ENCODE results near the gene TFAP2E.

The TFAP2E gene

GRCh38 chr1:35571263-35571662 is 1.9 kb upstream of the TFAP2E start:
- H3K9ac ChIP-seq (ENCODE audit: low read length), result no peak overlapping the region
- no peak for TF ChIP-seq EZH2phosphoT487 (IDR thresholded peaks at IDR 0.05; ENCODE audit: low read depth)
- TF ChIP-seq CTCF (IDR thresholded peaks at IDR 0.05; ENCODE audit: low read depth, low read length), result no peak
- no peaks in the 10 kb centered on the region for H3K27me3 ChIP-seq (ENCODE audit: low read depth, low read length)

DNA sequence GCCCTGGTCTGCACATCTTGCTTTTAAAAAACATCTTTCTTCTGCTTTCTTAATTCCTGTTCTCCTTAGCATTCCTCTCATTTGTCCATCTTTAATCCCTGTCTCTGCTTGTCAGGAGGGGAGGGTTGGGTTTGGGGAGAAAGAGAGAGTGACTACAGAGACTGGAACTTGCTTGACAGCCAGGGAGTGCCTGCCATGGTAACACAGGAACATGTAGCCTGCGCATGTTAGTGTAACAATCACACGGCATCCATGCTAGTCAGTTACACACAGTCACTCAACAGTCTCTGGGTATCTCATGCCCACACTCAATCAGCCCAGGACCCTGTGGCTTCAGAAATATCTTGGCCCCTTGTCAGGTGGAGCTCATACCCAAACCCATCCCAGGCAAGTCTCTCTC is 818 bp upstream of the TFAP2E start:
- no peak overlapping the region for H2AFZ ChIP-seq (ENCODE audit: low read depth, low read length)
- H3K9ac ChIP-seq (ENCODE audit: low read length), result no peak overlapping the region
- no peak for TF ChIP-seq EZH2phosphoT487 (IDR thresholded peaks at IDR 0.05; ENCODE audit: low read depth)
- no peak for TF ChIP-seq CTCF (IDR thresholded peaks at IDR 0.05; ENCODE audit: low read depth, low read length)
- peaks cover 5% of the 10 kb centered on the region for H3K4me1 ChIP-seq (ENCODE audit: low read length)
- H3K27ac ChIP-seq (ENCODE audit: low read length), result no peak overlapping the region
- no peaks in the 10 kb centered on the region for H3K27me3 ChIP-seq (ENCODE audit: low read depth, low read length)
- H4K20me1 ChIP-seq (ENCODE audit: insufficient read depth, low read length), result no peaks in the 10 kb centered on the region
- no peaks in the 10 kb centered on the region for H3K9me3 ChIP-seq (ENCODE audit: insufficient read depth, low read length)
- no peak overlapping the region for H3K4me2 ChIP-seq (ENCODE audit: low read length)
- H3K4me3 ChIP-seq (ENCODE audit: low read length), result no peak overlapping the region
- H3K79me2 ChIP-seq (ENCODE audit: low read length), result no peaks in the 10 kb centered on the region
- H3K36me3 ChIP-seq (replicated peaks; ENCODE audit: low read depth, low read length), result no peaks in the 10 kb centered on the region

More at GRCh38 chr1:35571263-35571662, 1.9 kb upstream of the TFAP2E start:
- no peaks in the 10 kb centered on the region for H3K9me3 ChIP-seq (ENCODE audit: insufficient read depth, low read length)
- H3K79me2 ChIP-seq (ENCODE audit: low read length), result no peaks in the 10 kb centered on the region
- no peak overlapping the region for H3K4me3 ChIP-seq (ENCODE audit: low read length)
- H3K4me1 ChIP-seq (ENCODE audit: low read length), result peaks cover 5% of the 10 kb centered on the region
- H2AFZ ChIP-seq (ENCODE audit: low read depth, low read length), result no peak overlapping the region
- H4K20me1 ChIP-seq (ENCODE audit: insufficient read depth, low read length), result no peaks in the 10 kb centered on the region
- no peak overlapping the region for H3K27ac ChIP-seq (ENCODE audit: low read length)
- no peaks in the 10 kb centered on the region for H3K36me3 ChIP-seq (replicated peaks; ENCODE audit: low read depth, low read length)
- H3K4me2 ChIP-seq (ENCODE audit: low read length), result no peak overlapping the region

GRCh38 chr1:35574125-35574654 is 1.1 kb downstream of the TFAP2E start:
- Histone ChIP-seq H3K4me2 (ENCODE audit: low read length) (no peak overlapping the region), H3K4me3 (ENCODE audit: low read length) (no peak overlapping the region), H3K36me3 (replicated peaks; ENCODE audit: low read depth, low read length) (no peaks in the 10 kb centered on the region), H3K27ac (ENCODE audit: low read length) (no peak overlapping the region), H4K20me1 (ENCODE audit: insufficient read depth, low read length) (no peaks in the 10 kb centered on the region), H3K79me2 (ENCODE audit: low read length) (no peaks in the 10 kb centered on the region), H2AFZ (ENCODE audit: low read depth, low read length) (no peak overlapping the region), H3K4me1 (ENCODE audit: low read length) (no peaks in the 10 kb centered on the region), H3K9ac (ENCODE audit: low read length) (no peak overlapping the region), H3K27me3 (ENCODE audit: low read depth, low read length) (no peaks in the 10 kb centered on the region), H3K9me3 (ENCODE audit: insufficient read depth, low read length) (no peaks in the 10 kb centered on the region)
- no peak for TF ChIP-seq CTCF (IDR thresholded peaks at IDR 0.05; ENCODE audit: low read depth, low read length)
- TF ChIP-seq EZH2phosphoT487 (IDR thresholded peaks at IDR 0.05; ENCODE audit: low read depth), result no peak

- Histone ChIP-seq H3K79me2 (ENCODE audit: low read length) (no peaks in the 10 kb centered on the region), H3K4me3 (ENCODE audit: low read length) (no peak overlapping the region), H4K20me1 (ENCODE audit: insufficient read depth, low read length) (no peaks in the 10 kb centered on the region), H3K4me1 (ENCODE audit: low read length) (no peaks in the 10 kb centered on the region), H3K4me2 (ENCODE audit: low read length) (no peak overlapping the region), H3K27me3 (ENCODE audit: low read depth, low read length) (no peaks in the 10 kb centered on the region), H3K27ac (ENCODE audit: low read length) (no peak overlapping the region), H3K9ac (ENCODE audit: low read length) (no peak overlapping the region), H3K9me3 (ENCODE audit: insufficient read depth, low read length) (no peaks in the 10 kb centered on the region), H2AFZ (ENCODE audit: low read depth, low read length) (no peak overlapping the region), H3K36me3 (replicated peaks; ENCODE audit: low read depth, low read length) (no peaks in the 10 kb centered on the region)
- TF ChIP-seq EZH2phosphoT487 (IDR thresholded peaks at IDR 0.05; ENCODE audit: low read depth) (no peak), CTCF (IDR thresholded peaks at IDR 0.05; ENCODE audit: low read depth, low read length) (no peak)
These were observed 1.7 kb downstream of the TFAP2E start for GRCh38 chr1:35574655-35575415.
